Measurements from ENCODE around the gene BANF2.
"Not testable (repeated sequence)": the region's sequence is repeated elsewhere in the genome, so short reads cannot be mapped to it uniquely, and the experiment has no call there.

BANF2 gene

DNA sequence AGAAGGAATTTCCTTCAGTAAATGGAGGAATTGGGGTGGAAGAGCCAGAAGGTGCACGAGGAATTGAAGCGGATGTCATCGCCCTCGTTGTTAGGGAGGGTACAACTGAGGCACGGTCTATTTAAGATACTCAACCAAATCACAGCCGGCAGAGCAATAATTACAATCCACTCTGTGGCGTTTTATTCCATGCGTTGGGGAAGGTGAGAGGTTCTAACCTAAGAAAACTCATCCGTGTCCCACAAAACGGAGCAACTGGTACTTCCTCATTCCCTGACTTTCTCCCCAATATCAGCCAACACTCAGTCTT, 16.9 kb upstream of the BANF2 start:
- DNase-seq (ENCODE audit: low read depth): no peak

DNA sequence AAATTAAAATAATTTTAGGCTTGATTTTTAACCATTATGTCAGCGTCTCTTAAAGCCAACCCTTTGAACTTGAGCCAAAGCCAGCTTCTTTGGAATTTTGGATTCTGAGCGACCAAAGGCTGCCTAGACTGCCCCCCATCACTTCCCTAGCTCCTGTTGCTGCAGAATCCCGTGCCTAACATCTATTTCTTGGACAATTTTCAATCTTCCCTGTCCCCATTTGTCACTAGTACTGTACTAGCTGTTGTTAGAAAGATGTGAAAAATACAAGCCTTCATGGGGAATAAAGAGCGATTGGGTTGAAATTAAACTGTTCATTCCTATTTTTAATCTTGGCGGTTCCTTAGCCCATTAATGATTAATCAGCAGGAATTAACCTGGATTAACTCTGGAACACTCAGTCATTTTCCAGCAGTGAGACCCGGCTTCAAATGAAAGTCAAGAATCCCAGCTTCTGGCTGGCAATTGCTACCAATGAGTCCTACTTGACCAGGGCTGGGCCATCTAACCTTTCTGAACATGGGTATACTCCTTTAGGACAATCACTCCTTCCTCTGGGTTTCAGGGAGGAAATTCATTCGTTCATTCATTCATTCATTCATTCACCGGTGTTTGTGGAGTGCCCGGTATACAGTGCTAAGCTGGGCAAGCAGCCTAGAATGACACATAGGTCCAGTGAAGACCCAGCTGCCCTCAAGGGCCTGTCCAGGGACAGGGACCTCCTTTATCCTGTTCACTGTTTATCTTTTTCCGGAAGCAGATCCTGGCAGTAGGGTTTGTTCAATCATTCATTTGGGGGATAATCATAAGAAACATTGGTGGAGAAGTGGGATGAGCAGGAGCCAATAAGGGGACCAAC, 16.3 kb upstream of the BANF2 start:
- DNase-seq (ENCODE audit: low read depth): no peak

DNA sequence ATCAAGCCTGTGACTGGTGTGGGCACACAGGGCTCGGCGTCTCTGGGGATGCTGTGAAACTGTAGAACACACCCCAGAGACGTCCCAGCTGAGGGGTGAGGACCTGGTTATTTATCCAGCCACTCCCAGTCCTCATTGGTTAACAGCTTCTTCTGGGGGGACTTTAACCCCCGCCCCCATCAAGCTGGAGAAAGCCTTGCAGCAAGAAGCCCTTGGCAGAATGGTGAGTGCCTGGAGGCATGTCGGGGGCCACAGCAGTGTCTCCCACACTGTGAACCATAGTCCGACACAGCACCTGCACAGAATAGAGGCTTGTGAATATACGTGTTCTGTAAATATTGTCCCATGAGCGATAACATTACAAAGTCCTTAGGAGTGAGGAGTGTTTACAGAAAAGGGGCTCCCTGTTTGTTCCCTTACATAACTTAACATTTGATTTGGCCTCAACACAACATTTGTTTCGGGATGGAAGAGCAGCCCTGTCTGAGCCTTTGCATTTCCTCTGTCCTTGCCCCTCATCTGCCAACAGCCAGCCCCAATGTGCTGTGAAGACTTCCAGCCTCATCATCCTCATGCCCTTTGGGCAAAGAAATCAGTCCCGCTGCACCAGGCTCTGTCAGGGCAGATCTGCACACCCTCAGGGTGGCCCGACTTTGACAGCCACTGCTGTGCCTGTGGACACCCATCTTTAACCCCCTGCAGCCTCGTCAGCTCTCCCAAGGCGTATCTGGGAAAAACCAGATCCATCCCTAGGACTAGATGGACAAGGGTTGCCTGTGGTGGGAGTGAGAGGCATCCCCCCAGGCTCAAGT, 15.5 kb upstream of the BANF2 start:
- DNase-seq (ENCODE audit: low read depth): no peak

DNA sequence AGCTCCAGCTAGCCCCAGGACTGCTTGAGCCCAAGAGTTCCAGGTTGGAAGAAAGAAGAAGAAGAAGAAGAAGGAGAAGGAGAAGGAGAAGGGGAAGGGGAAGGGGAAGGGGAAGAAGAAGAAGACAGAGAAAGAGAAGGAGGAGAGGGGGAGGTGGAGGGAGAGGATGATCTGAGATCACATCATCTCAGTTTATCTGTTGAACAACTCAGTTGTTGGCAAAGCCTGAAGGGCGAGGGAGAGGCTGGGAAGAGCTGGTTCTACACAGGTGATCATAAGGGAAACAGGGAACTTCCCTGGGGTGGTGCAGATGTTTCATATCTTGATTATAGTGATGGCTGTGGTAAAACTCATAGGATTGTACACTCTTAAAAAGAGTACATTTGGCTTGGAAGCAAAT, 14.6 kb upstream of the BANF2 start:
- no peak for DNase-seq (ENCODE audit: low read depth)

DNA sequence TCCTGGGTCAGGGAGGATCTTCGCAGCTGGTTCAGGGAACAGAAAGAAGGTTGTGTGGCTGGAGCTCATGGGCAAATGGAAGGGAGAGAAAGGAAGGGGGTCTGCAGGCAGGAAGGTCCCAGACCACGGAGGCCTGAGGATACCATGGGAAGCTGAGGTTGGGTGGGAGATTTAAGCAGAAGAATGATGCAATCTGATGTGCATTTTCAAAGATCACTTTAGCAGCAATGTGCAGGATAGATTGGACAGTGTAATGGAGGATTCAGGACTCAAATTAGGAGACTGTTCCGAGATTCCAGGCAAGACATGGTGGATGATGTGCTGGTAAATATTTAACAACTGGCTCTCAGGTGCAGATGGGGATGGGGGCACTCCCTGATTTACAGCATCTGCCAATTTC, 12.0 kb upstream of the BANF2 start:
- DNase-seq (ENCODE audit: low read depth): no peak

DNA sequence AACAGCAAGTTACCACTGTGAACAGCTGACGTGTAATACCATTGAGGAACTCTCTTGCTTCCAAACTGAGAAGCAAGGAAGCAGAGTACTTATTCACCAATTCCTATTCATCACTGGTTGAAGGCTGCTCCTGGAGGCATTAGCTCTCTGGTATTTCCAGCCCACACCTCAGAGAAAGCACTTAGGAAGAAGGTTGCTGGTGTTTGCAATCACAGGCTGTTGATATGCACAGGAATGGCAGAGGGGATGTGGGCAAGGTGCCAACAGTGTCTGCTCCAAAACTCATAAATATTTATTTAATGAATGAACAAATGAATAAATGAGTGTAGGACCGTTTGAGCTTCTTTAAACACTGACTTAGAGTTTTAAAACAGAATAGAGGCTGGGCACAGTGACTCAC, 10.8 kb upstream of the BANF2 start:
- no peak for DNase-seq (ENCODE audit: low read depth)

DNA sequence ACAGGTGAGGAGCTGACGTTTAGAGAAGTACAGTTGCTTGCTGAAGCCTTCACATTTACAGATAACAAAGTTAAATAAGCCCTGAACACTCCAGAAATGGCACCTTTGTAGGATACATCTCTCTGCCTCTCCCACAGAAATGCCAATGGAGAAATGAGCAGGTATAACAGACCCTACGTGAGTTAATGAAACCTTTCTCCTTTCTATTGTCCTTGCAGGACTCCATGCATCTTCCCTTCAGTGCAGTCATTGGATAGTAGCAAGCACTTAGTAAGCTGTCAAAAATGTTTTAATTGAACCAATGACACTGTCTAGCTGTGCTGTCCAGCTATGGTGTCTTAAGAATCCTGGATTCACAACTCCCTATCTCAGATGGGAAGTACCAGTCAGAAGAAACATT, 9.6 kb upstream of the BANF2 start:
- DNase-seq (ENCODE audit: low read depth): no peak

DNA sequence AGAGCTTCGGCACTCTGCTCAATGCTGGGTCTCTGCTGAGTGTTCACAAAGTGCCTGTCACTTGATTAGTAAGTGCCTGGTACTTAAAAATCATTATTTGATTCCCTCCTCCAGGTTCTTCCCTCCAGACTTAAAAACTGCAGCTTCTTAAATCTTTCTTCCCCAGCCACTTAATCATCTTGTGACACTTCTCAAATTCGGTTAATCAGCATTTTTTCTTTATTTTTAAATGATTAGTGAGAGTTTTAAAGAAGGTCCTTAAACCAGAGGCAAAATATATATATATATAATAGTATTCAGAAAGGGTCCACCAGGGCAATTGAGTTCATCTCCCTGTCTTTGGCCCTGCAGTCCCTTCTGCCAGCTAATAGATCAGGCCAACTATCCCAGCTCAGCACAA, 8.0 kb upstream of the BANF2 start:
- DNase-seq (ENCODE audit: low read depth): no peak

DNA sequence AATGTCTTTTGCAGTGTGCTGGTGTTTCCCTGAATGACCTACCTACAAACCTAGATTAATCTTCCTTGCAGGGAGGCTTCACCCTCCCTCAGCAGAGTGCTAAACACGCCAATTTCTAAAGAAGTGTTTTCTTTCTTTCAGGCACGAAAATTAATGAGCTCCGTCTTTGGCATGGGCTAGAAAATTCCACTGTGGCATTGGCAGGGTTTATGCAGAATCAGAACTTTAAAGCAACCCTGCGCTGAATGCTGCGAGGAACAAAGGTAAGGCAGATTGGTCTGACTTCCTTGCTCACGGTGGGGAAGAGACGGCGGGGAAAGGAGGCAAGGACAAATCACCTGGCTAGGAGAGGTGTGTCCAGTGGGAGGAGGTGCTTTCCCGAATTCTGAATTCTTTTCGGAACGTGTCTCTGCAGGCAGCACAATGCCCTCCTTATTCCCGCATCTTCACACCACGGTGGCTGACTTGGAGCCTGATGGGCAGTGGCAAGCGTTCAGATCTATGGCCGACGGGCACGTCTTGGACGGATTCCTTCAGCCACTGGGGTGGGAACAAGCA, 6.2 kb upstream of the BANF2 start:
- no peak for DNase-seq (ENCODE audit: low read depth)

DNA sequence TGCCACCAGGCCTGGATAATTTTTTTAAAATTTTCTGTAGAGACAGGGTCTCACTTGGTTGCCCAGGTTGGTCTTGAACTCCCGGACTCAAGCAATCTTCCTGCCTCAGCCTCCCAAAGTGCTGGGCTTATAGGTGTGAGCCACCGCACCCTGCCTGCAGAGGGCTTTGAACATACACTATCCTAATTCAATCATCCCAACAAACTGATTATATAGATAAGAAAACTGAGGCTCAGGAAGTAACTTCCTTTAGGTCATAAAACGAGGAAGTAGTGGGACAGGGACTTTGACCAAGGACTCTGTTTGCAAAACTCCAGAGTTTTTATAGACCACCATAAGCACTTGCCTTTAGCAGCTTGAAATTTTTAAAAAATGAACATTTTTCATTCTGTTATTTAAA, 5.0 kb upstream of the BANF2 start:
- DNase-seq (ENCODE audit: low read depth): no peak

DNA sequence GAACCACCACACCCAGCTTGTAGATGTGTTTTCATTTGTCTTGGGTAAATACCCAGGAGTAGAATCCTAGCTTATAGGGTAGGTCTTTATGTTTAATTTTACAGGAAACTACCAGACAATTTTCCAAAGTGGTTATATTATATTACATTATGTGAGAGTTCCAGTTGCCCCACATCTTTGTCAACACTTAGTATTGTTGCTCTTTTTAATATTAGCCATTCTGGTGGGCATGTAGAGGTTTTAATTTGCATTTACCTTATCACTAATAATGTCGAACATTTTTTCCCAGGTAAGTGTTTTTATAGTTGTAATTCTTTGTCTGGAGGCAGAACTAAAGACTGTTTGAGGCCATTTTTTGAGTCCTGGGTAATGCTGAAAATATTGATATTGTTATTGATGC, 3.5 kb upstream of the BANF2 start:
- no peak for DNase-seq (ENCODE audit: low read depth)

DNA sequence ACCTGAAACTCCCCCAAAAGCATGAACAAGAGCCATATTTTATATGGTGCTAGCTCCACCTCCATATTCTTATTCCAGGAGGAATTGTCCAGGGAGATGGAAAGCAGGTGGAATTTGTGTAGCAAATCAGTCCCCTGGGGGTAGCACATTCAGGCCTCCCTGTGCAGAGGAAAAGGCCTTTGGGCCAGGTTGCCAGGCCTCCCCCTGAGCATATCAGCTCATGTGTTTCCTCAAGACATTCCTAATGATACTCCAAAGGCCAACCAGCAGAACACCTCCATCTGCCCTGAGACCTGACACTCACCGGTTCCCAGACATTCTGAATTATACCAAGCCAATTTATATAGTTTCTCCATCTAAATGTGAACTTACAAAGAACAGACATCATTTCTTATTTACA, 2.6 kb upstream of the BANF2 start:
- DNase-seq (ENCODE audit: low read depth): no peak

DNA sequence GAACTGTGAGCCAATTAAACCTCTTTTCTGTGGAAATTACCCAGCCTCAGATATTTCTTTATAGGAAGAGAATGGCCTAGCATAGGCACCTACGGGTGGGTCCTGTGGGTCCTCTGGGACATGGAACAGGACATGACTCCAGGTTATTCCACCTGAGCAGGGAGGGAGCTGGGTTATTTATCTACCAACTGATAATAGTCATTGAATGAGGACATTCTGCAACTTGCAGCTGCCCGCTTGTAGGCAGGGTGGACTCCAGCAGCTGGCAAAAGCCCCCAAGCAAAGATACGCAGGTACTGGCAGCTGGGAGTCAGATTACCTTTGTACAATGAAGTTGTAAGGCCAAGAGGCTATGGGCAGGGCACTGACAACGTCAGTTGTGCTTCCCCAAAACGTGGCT, 1.4 kb upstream of the BANF2 start:
- no peak for DNase-seq (ENCODE audit: low read depth)

DNA sequence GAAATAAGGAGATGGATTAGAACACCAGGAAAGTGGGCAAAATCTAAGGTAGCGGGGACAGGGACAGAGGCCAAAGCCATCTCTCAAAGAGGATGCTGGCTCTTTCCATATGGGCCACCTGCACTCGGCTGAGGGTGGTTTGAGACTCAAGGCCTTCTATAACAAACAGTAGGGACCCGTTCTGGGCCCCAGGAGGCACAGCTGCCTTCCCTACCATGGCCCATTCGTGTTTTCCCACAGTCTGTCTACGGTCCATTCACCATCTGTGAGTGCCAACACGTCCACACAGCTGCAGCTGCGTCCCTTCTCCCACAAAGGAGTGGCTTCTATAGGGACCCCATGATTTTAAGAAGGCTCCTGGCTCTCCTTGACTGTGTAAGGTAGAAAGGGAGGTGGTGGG, 871 bp downstream of the BANF2 start:
- DNase-seq (ENCODE audit: low read depth): no peak

DNA sequence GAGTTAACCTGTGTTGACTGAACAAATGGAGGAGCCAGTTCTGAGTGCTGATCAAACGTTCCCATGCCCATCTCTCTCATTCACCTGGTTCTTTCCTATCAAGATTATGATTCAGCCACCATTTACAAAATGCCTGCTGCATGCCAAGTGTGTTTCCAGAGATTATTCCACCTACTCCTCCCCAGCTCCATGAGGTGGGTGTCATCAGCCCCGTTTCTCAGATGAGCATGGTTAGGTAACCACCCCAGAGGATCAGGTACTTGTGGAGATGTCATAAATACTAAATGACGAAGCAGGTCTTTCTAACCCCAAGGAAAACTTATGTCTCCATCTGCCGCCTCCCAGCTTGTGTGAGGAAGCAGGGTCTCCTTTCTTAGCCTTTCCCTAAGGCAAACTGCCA, 2.1 kb downstream of the BANF2 start:
- DNase-seq (ENCODE audit: low read depth): no peak

DNA sequence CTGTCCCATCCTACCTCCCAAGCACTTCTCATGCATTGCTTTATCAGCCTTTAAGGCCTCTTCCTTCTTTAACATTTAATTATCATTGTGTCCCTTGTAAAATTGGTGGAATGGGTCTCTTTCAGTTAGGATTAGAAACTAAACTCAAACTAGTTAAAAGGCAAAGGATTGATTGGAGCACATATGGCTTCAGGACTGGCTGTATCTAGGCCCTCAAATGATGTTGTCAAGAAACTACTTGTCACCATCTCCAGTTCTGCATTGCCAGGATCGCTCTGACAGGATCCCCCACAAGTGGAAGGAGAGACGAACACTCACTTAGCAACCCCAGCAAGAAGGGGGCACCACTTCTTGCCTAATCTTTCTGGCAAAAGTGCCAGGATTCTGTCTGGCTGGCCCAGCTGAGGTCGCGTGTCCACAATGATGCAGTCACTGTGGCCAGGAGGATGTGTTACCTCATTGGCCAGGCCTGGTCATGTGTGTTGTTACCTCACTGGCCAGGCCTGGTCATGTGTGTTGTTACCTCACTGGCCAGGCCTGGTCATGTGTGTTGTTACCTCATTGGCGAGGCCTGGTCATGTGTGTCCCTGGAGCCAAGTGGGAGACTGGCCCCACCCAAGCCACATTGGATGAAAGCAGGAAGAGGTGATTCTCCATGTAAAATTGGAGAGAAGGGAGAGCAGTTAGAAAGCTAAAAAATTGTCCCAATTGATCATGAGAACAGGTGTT, 5.0 kb downstream of the BANF2 start:
- DNase-seq (ENCODE audit: low read depth): no peak

DNA sequence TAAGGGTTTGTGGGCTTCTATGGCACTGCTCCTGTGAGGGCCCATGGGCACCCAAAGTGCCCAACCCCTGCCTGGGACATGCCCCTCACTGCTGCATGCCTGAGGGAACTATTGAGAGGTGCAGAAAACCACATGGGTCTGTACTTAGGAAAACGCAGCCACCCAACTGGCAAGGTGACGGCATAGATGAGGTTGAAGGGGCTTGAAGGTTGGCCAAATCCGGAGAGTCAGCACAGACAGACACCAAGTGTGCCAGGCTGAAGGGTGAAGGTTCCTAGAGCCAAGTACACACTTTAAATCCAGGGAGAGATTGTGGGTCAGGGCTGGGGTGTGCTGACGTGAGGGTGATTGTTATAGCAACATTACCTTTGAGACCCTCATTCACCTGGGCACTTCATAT, 6.2 kb downstream of the BANF2 start:
- no peak for DNase-seq (ENCODE audit: low read depth)

DNA sequence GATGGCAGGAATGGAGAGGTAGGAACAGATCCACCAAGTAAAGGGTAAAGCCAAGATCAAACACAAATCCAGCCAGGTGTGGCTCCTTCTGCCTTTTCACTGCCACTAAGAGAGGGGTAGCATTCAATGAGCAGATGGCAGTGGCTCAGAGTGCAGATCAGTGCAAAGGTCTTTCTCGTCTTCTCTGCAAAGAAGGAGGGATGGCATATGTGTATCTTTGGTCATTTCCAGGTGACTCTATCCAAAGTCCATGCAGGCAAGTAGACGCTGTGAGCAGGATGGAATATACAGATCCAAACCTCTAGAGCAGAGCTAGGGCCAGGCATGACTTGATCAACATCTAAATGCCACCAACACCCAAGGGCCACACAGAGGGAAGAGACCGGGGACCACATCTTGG, 6.9 kb downstream of the BANF2 start:
- DNase-seq (ENCODE audit: low read depth): no peak

DNA sequence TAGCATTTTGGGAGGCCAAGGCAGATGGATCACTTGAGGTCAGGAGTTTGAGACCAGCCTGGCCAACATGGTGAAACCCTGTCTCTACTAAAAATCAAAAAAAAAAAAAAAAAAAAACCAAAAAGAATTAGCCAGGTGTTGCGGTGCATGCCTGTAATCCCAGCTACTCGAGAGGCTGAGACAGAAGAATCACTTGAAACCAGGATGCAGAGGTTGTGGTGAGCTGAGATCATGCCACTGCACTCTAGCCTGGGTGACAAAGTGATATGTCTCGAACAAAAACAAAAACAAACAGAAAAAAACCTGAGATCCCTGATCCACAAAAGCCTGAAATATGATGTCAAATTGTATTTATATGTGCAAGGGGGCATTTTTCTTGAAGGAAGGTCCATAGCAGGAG, 8.2 kb downstream of the BANF2 start:
- not testable (repeated sequence) for DNase-seq (ENCODE audit: low read depth)

DNA sequence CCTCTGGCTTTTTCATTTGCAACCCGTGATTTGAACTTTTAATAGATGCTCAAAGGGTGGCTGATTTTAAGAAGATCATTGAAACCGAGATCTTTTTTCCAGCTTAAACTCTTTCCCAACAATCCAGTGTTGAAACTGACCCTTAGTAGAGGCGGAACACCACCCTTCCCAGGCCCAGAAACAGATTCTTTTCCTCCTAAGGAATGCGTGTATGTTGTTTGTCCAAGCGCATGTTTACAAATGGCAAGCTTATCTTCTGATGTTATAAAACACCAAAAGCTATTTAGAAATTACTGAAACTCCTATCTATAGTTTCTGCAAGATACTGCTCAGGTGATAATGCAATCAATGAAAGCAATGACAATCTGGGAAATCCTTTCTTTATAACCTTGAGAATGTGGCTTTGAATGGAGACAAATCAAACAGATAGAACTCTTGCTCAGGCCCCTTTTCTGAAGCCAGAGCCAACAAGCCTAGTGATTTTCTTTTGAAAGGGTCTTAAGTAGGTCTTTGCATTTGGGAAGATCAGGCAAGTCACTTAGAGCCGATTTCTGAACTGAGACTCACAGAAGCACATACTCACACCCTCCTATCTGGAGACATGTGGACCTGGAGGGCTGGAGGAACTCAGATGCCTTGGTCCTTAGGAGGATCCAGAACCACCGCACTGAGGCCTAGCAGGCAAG, 9.1 kb downstream of the BANF2 start:
- no peak for DNase-seq (ENCODE audit: low read depth)

DNA sequence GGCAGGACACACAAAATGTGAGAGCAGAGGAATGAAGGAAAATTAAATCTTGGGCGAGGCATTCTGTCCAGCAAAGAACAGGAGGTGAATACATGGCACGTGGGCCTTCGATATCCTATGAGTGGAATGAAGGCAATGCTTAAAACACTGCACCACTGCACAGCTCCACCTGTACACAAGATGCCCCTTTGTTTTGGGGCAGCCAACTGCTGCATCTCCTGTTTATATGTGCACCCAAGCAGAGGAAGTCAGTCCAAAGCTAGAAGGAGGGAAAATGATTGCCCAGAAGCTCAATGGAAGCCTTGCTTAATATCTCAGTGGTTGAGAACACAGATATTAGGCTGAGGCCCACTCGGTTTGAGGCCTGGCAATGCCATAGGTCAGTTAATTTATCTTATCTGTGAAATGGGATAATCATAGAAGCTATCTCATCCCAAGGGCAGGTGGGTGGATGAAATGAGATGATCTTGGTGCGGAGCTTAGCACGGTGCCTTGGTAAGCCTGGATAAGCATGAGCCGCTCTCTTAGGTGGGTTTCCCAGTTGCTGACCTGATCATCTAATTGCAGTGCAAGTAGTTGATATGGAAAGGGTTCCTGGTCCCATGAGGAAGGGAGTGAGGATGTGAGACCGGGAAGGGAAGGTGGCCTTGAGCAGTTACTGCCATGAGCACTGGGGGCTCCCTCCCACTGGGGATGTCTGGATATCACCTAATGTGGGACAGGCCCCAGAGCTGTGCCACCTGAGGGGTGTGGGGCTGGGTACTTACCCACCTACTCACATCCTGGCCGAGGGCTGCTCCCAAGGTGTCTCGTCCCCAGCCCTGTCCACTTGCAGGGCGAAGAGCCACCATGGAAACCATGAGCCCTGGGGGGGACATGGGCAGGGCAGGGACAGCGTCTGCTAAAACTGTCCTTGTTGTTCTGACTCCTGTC, 9.9 kb downstream of the BANF2 start:
- DNase-seq (ENCODE audit: low read depth): no peak

Measured in T follicular helper cell (primary cell).